GM21737 (cell line): ENCODE results near the gene PLK1.

ENCODE experiments used
- ATAC-seq: cut with Tn5 transposase; IDR thresholded peaks from one replicate; pipeline ENCODE4 v1.9.1; 2021; ENCODE audit warnings: mild to moderate bottlenecking, moderate library complexity; ENCODE audit not compliant: unreplicated experiment

The PLK1 gene

GRCh38 chr16:23679274-23679985 is 741 bp downstream of the PLK1 start:
- ATAC-seq: no peak

- no peak for ATAC-seq
Observed at GRCh38 chr16:23679986-23680336, 1.3 kb downstream of the PLK1 start.

GRCh38 chr16:23682181-23682580 is 3.5 kb downstream of the PLK1 start:
- ATAC-seq: no peak

GRCh38 chr16:23683487-23683886 is 4.8 kb downstream of the PLK1 start:
- no peak for ATAC-seq

GRCh38 chr16:23687034-23687808 is 8.5 kb downstream of the PLK1 start:
- ATAC-seq: no peak

- no peak for ATAC-seq
Observed at GRCh38 chr16:23689442-23690187, 10.9 kb downstream of the PLK1 start.

- ATAC-seq: no peak
Observed at GRCh38 chr16:23690771-23691482, 12.2 kb downstream of the PLK1 start.

GRCh38 chr16:23691483-23692189 is 12.9 kb downstream of the PLK1 start:
- no peak for ATAC-seq

- ATAC-seq: no peak
Observed at GRCh38 chr16:23692190-23692837, 13.6 kb downstream of the PLK1 start.

- ATAC-seq: no peak
Observed at GRCh38 chr16:23694265-23694643, 15.6 kb downstream of the PLK1 start.

- ATAC-seq: no peak
Observed at GRCh38 chr16:23694644-23695373, 16.1 kb downstream of the PLK1 start.

GRCh38 chr16:23695756-23696155 is 17.1 kb downstream of the PLK1 start:
- ATAC-seq: no peak

- no peak for ATAC-seq
Observed at GRCh38 chr16:23699100-23699499, 20.4 kb downstream of the PLK1 start.

GRCh38 chr16:23700093-23700492 is 21.4 kb downstream of the PLK1 start:
- ATAC-seq: no peak

GRCh38 chr16:23700509-23700908 is 21.8 kb downstream of the PLK1 start:
- no peak for ATAC-seq

GRCh38 chr16:23701045-23701444 is 22.4 kb downstream of the PLK1 start:
- ATAC-seq: no peak

- no peak for ATAC-seq
Observed at GRCh38 chr16:23702951-23703350, 24.3 kb downstream of the PLK1 start.

GRCh38 chr16:23704772-23705516 is 26.3 kb downstream of the PLK1 start:
- no peak for ATAC-seq

GRCh38 chr16:23705517-23705902 is 26.8 kb downstream of the PLK1 start:
- no peak for ATAC-seq
